ENCODE measurements around the gene AKNA. TPM values are rescaled to one million over a fixed set of nuclear protein-coding genes. Genes with fewer than 3 reads are reported as not detected.

The AKNA gene
- total RNA-seq, 1 experiment from 2014 or later = 29.3 TPM

DNA sequence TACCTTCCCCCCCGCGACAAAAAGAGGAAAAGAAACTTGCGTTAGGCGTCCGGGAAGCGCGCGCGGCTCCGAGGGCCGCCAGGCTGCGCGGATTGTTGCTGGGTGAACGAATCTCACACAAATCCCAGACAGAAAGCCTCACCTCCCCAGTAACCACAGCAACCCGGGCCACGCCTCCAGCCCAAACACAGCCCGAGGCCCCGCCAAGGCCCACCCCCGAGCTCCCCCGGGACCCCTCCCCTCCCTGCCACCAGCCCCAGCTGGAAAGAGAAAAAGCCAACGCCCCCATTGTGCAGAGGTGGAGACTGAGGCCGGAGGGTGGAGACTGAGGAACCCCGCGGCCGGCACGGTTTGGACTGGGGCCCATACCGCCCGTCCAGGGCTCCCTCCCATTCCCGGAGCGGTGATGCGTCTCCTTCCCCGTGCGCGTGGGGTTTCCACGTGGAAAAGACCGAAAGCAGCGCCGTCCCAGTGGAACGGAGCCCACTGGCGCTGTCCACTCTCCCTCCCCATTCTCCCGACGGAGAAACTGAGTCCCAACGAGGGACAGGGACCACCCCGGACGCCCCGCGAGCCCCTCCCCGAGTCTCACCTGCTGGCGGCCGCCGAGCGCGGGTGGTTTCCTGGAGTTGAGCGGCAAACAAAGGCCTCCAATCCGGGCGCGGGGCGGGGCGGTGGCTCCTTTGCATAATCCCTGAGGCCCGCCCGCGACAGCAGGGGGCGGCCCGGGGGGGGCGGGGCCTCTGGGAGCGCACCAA is 10.2 kb upstream of the AKNA start (continued):
- TF ChIP-seq MYBL2 (CRISPR knock-in tag; IDR thresholded peaks at IDR 0.05) (peak; percentile 51; the same call in 1 of the 2 replicates), GABPB1 (CRISPR knock-in tag; IDR thresholded peaks at IDR 0.05) (no peak), RORB (CRISPR knock-in tag; IDR thresholded peaks at IDR 0.05) (no peak), SP1 (CRISPR knock-in tag; conservative IDR thresholded peaks at IDR 0.05) (peak; percentile 80), TEAD4 (CRISPR knock-in tag; IDR thresholded peaks at IDR 0.05) (no peak), ZNF396 (CRISPR knock-in tag; IDR thresholded peaks at IDR 0.05; ENCODE audit: borderline replicate concordance) (peak; percentile 96), ELF4 (CRISPR knock-in tag; IDR thresholded peaks at IDR 0.05; ENCODE audit: low read depth) (no peak), SMAD3 (CRISPR knock-in tag; IDR thresholded peaks at IDR 0.05; ENCODE audit: borderline replicate concordance) (no peak), HMGA2 (CRISPR knock-in tag; IDR thresholded peaks at IDR 0.05) (no peak), NFATC4 (CRISPR knock-in tag; IDR thresholded peaks at IDR 0.05) (no peak), HMGXB4 (CRISPR knock-in tag; IDR thresholded peaks at IDR 0.05) (peak; percentile 48; the same call in 1 of the 2 replicates), ATF1 (CRISPR knock-in tag; IDR thresholded peaks at IDR 0.05) (no peak), ESRRA (CRISPR knock-in tag; IDR thresholded peaks at IDR 0.05; ENCODE audit: borderline replicate concordance) (no peak), FOXP4 (CRISPR knock-in tag; IDR thresholded peaks at IDR 0.05) (no peak), PRRX2 (CRISPR knock-in tag; IDR thresholded peaks at IDR 0.05) (peak; percentile 77; the same call in 1 of the 2 replicates), FOXJ3 (CRISPR knock-in tag; IDR thresholded peaks at IDR 0.05; ENCODE audit: borderline replicate concordance) (no peak), E2F5 (CRISPR knock-in tag; IDR thresholded peaks at IDR 0.05) (0 out of 2 replicates have a peak, but pooled peaks have one; percentile 43), AR (CRISPR knock-in tag; IDR thresholded peaks at IDR 0.05) (peak; percentile 83), SMAD4 (CRISPR knock-in tag; IDR thresholded peaks at IDR 0.05) (no peak), JUN (CRISPR knock-in tag; IDR thresholded peaks at IDR 0.05) (no peak)
- TF ChIP-seq, protein P1, sequence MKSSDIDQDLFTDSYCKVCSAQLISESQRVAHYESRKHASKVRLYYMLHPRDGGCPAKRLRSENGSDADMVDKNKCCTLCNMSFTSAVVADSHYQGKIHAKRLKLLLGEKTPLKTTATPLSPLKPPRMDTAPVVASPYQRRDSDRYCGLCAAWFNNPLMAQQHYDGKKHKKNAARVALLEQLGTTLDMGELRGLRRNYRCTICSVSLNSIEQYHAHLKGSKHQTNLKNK (CRISPR knock-in tag; IDR thresholded peaks at IDR 0.05) = no peak
- TF ChIP-seq, protein P2, sequence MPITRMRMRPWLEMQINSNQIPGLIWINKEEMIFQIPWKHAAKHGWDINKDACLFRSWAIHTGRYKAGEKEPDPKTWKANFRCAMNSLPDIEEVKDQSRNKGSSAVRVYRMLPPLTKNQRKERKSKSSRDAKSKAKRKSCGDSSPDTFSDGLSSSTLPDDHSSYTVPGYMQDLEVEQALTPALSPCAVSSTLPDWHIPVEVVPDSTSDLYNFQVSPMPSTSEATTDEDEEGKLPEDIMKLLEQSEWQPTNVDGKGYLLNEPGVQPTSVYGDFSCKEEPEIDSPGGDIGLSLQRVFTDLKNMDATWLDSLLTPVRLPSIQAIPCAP (CRISPR knock-in tag; IDR thresholded peaks at IDR 0.05) = no peak
- TF ChIP-seq, protein P3, sequence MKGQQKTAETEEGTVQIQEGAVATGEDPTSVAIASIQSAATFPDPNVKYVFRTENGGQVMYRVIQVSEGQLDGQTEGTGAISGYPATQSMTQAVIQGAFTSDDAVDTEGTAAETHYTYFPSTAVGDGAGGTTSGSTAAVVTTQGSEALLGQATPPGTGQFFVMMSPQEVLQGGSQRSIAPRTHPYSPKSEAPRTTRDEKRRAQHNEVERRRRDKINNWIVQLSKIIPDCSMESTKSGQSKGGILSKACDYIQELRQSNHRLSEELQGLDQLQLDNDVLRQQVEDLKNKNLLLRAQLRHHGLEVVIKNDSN (CRISPR knock-in tag; IDR thresholded peaks at IDR 0.05) = no peak
